NB4 (cell line): ENCODE results near the gene MSL2.
"Not testable (repeated sequence)": the region's sequence is repeated elsewhere in the genome, so short reads cannot be mapped to it uniquely, and the experiment has no call there.

Source experiments
- DNase-seq: peaks from one replicate; pipeline ENCODE4 v3.0.0; 2010; ENCODE audit warnings: low read depth
- H3K4me3 ChIP-seq: one replicate; pipeline ENCODE4 v1.5.1; 2011; ENCODE audit warnings: mild to moderate bottlenecking, low read depth, low read length, moderate library complexity
- CTCF ChIP-seq: IDR thresholded peaks from one replicate; pipeline ENCODE4 v1.5.1; 2012; ENCODE audit warnings: low read depth, low read length
- MAX ChIP-seq: IDR thresholded peaks from 2 replicates; pipeline ENCODE4 v1.6.1; 2011; ENCODE audit warnings: low read depth, low read length
- MYC ChIP-seq: IDR thresholded peaks from 2 replicates; pipeline ENCODE4 v1.6.1; 2011; ENCODE audit warnings: low read depth, low read length
- POLR2A ChIP-seq: IDR thresholded peaks from 2 replicates; pipeline ENCODE4 v1.6.1; 2011; ENCODE audit warnings: mild to moderate bottlenecking; ENCODE audit not compliant: insufficient read length; ENCODE audit errors: extremely low read depth

Gene MSL2

GRCh38 chr3:136186344-136186743 lies 9.8 kb downstream of the MSL2 start:
- peak; percentile 31 for DNase-seq
- no peak overlapping the region for H3K4me3 ChIP-seq
- no peak for TF ChIP-seq MYC
- no peak for TF ChIP-seq POLR2A
- no peak for TF ChIP-seq CTCF
- no peak for TF ChIP-seq MAX

- DNase-seq: no peak
- no peak for TF ChIP-seq MYC
Observed at GRCh38 chr3:136184703-136185102, 11.4 kb downstream of the MSL2 start.

GRCh38 chr3:136181741-136182140 lies 14.4 kb downstream of the MSL2 start:
- no peak overlapping the region for H3K4me3 ChIP-seq
- DNase-seq: no peak
- TF ChIP-seq MYC (no peak), CTCF (no peak), MAX (no peak), POLR2A (no peak)

More at GRCh38 chr3:136184703-136185102, 11.4 kb downstream of the MSL2 start:
- no peak overlapping the region for H3K4me3 ChIP-seq

DNA sequence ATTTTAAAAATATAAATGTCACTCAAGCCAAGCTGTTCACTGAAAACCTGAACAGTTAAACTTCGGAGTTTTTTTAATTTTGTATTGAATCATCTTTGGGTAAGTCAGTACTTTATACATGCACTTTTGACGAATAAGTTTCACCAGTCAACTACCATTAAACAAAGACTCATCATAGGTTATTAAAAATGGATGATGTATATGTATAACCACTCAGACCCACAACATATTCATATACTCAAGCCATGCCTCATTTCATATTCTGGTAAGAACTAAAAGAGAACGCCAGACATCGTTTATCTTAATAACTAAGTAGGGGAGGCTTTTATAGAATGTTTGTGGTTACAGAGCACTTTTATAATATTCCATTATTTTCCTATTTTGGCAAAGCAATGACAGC lies 18.3 kb downstream of the MSL2 start:
- TF ChIP-seq MYC (no peak), CTCF (no peak), POLR2A (no peak), MAX (no peak)
- H3K4me3 ChIP-seq: no peak overlapping the region
- DNase-seq: no peak

DNA sequence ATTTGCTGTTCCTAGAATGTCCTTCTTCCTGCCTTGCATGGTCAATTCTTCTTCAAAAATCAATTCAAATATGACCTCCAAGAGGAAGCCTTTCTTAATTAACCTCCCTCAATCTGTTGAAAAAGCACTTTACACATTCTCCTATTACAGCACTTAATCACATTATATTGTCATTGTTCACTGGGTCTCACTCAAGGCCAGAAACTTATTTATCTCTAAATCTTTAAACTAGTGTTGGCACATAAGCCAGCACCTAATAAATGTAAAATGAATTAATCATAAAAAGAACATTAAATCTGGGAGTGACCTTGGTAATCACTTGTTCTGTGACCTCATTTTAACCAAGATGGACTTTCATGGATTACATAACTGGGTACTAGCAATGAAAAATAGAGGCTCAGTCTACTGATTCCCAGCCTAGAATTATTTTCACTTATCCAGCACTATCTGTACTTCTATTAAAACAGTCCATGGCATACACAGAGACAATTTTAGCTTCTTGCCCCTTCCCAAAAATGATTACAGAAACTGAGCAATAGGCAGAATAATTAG lies 22.1 kb downstream of the MSL2 start:
- DNase-seq: no peak
- H3K4me3 ChIP-seq: no peak overlapping the region
- TF ChIP-seq MAX: no peak
- TF ChIP-seq POLR2A: no peak
- no peak for TF ChIP-seq MYC
- TF ChIP-seq CTCF: no peak

DNA sequence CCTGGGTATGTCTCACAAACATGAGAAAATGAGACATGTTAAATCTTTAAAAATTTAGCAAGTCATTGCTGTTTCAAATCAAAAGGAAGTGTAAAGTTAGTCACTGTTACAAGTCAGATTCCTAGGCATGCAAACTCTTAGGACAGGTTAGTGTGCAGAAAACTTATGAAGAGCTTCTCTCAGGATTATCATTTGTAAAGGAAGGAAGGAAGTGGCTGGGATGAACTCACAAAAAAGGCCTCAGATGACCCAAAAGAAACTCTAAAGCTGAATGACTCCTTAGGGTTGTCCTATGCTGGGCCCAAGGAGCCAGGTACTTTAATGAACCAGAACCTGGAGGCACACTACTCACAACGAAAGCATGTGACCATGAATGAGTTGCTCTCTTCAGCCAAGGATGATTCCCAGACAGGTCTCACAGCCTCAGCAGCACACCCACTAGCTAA lies 25.0 kb downstream of the MSL2 start:
- DNase-seq: no peak
- no peak overlapping the region for H3K4me3 ChIP-seq
- no peak for TF ChIP-seq POLR2A
- no peak for TF ChIP-seq CTCF
- TF ChIP-seq MYC: no peak
- no peak for TF ChIP-seq MAX

DNA sequence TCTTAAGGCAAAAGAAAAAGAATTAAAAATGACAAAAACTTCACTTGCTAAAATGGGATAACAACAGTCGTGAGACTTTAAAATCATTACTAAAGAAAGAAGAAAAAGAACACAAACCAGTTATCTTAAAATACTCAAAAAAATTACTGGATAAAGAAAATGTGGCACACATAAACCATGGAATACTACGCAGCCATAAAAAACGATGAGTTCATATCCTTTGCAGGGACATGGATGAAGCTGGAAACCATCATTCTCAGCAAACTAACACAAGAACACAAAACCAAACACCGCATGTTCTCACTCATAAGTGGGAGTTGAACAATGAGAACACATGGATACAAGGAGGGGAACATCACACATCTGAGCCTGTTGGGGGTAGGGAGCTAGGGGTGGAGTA lies 27.9 kb downstream of the MSL2 start:
- H3K4me3 ChIP-seq, DNase-seq: not testable (repeated sequence)
